Stomach (tissue), 4 donors: ENCODE measurements around the gene DHRSX.

ENCODE experiments used
- EP300 ChIP-seq: sonication (generic); formaldehyde crosslinking; IDR thresholded peaks from one replicate; pipeline ENCODE4 v1.6.1; 2017; ENCODE audit warnings: antibody characterized with exemption
- POLR2AphosphoS5 ChIP-seq, 3 donors: sonication (generic); formaldehyde crosslinking; IDR thresholded peaks; one replicate each; pipeline ENCODE4 v1.6.1; 2016; ENCODE audit warnings: antibody characterized with exemption in 3 of 3

- TF ChIP-seq EP300 (no peak), POLR2AphosphoS5 (IDR thresholded peaks at IDR 0.05) (no peak)
These were observed 36.1 kb downstream of the DHRSX start for GRCh38 chrX:2464677-2465166.
